IgD-negative memory B cell (primary cell): ENCODE measurements around the gene PSMD13. TPM values are rescaled to one million over a fixed set of nuclear protein-coding genes. Genes with fewer than 3 reads are reported as not detected.

Experiments used
- H3K27ac Mint-ChIP-seq, 3 donors: one replicate each; pipeline ENCODE4 v1.8.0; 2020 to 2022; ENCODE audit warnings: mild to moderate bottlenecking in 3 of 3, mixed read lengths in 3 of 3, moderate library complexity in 1 of 3
- H3K27me3 Mint-ChIP-seq: one replicate; pipeline ENCODE4 v1.8.0; 2021; ENCODE audit warnings: mixed read lengths
- H3K36me3 Mint-ChIP-seq: one replicate; pipeline ENCODE4 v1.8.0; 2020; ENCODE audit warnings: mild to moderate bottlenecking, mixed read lengths
- H3K4me1 Mint-ChIP-seq, 3 donors: one replicate each; pipeline ENCODE4 v1.8.0; 2020 to 2022; ENCODE audit warnings: mixed read lengths in 3 of 3, mild to moderate bottlenecking in 1 of 3
- H3K4me3 Mint-ChIP-seq, 4 donors: one replicate each; pipeline ENCODE4 v1.8.0; 2020 to 2022; ENCODE audit warnings: mild to moderate bottlenecking in 4 of 4, mixed read lengths in 4 of 4, moderate library complexity in 3 of 4
- H3K9me3 Mint-ChIP-seq, 3 donors: one replicate each; pipeline ENCODE4 v1.8.0; 2020 to 2021; ENCODE audit warnings: mixed read lengths in 3 of 3, mild to moderate bottlenecking in 1 of 3
- polyA plus RNA-seq: library from polyadenylated mRNA; unstranded; fragments of 300-500 nt; fragmentation: Illumina TruSeq; gene quantifications from one replicate; pipeline ENCODE4 v1.2.3, GENCODE V29; 2021

PSMD13 gene
- polyA plus RNA-seq, 1 donor from 2014 or later = 179 TPM

DNA sequence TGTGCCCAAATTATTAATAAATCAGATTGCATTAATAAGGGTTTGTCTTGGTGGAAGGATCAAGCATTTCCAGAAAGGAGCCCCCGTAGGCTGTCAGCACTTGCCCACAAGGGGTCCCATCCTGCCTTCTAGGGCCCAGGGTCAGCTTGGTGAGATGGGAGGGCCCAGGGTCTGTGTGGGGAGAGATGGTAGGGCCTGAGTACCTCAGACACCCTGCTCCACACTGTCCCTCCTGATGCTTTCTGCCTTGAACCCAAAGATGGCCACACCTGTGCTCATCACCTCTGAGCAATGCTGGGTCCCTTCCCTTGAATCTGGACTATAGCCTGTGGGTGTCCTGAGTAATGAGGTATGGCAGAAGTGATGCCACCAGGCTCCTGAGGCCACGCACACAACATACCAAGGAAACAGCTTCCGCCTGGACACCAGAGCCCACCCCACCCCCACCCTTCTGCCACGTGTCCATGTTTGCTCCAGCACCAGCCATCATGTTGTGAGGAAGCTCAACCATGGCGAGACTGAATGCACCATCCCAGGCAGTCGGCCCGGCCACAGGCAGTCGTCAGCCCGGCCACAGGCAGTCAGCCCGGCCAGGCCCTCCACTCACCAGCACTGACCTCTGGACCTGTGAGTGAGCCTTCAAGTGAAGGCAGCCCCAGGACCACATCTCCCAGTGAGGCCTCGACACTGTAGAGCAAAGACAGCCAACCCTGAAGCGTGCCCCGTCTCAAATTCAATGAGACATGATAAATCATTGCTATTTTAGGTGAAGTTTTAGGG lies 36.4 kb upstream of the PSMD13 start:
- no peak overlapping the region for H3K4me3 Mint-ChIP-seq
- peaks cover 13 to 19% (median 16%) of the 10 kb centered on the region in 3 donors for H3K4me1 Mint-ChIP-seq
- no peak overlapping the region for H3K27ac Mint-ChIP-seq
- H3K9me3 Mint-ChIP-seq = no peaks in the 10 kb centered on the region
- peaks cover 2% of the 10 kb centered on the region for H3K36me3 Mint-ChIP-seq
- H3K27me3 Mint-ChIP-seq = no peaks in the 10 kb centered on the region

DNA sequence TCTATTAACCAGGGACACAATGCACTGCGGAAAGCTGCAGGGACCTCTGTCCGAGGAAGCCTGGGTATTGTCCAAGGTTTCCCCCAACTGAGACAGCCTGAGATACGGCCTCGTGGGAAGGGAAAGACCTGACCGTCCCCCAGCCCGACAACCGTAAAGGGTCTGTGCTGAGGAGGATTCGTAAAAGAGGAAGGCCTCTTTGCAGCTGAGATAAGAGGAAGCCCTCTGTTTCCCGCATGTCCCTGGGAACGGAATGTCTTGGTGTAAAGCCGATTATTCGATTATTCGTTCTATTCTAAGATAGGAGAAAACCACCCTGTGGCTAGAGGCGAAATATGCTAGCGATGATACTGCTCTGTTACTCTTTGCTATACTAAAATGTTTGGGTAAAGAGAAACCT lies 34.8 kb upstream of the PSMD13 start:
- peak overlapping the region; percentile 26 to 72 (median 63) for H3K27ac Mint-ChIP-seq
- H3K4me1 Mint-ChIP-seq = peaks cover 13 to 27% (median 16%) of the 10 kb centered on the region in 3 donors
- no peaks in the 10 kb centered on the region for H3K27me3 Mint-ChIP-seq
- peaks cover 2% of the 10 kb centered on the region for H3K36me3 Mint-ChIP-seq
- H3K4me3 Mint-ChIP-seq = peak overlapping the region in 2 of 4 donors; percentile 3 to 60
- no peaks in the 10 kb centered on the region for H3K9me3 Mint-ChIP-seq

DNA sequence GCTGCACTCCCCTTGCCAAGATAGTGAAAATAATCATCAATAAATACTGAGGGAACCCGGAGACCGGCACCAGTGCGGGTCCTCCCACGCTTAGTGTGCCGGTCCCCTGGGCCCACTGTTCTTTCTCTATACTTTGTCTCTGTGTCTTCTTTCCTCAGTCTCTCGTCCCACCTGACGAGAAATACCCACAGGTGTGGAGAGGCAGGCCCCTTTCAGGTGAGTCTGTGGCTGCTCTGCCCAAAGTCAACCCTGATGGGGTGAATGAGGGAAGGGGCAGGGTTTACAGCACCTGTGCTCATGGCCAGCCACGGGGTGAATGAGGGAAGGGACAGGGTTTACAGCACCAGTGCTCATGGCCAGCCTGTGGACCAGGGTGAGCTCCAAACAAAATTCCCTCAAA lies 34.3 kb upstream of the PSMD13 start:
- H3K4me1 Mint-ChIP-seq = peaks cover 13 to 27% (median 20%) of the 10 kb centered on the region in 3 donors
- H3K27me3 Mint-ChIP-seq = no peaks in the 10 kb centered on the region
- peaks cover 2% of the 10 kb centered on the region for H3K36me3 Mint-ChIP-seq
- peak overlapping the region in 2 of 3 donors; percentile 63 to 72 for H3K27ac Mint-ChIP-seq
- H3K4me3 Mint-ChIP-seq = peak overlapping the region in 2 of 4 donors; percentile 3 to 60
- no peaks in the 10 kb centered on the region for H3K9me3 Mint-ChIP-seq

DNA sequence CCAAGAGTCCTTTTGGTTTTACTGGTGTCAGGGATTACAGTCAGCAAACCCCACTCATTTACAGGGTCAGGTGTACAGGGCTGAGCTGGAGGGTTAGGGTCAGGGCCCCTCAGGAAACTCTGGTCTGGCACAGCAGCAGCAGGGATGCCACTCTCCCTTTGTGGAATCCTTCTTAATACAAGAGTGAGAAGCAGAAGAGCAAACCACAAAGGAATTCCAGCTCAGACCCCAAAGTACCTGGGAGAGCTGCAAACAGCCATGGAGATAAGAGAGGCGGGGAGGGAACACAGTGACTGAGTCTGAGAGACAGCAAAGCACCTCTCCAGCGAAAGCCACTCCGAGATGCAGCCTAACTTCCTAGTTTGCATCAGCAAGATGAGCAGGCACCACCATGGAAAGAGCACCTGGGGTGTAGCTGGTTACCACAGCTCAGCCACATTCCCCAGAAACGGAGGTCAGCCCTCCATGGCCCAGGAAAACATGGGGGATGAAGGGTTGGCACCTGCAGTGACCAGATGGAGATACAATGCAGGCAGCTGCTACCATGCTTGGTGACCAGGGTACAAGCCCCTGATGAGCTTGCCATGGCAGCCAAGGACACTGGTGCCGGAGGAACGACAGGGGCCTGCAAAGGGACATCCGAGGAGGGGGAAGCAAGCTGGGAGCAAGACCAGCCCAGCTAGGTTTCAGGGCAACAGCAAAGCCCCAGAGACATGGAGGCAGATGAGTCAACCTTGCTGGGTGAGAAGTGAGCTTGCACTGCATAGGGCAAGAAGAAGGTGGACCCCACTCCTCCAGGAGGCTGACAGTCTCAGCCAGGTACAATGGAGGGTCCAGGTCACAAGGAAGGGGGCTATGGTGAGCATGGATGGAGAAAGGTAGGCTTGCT lies 33.5 kb upstream of the PSMD13 start:
- H3K27ac Mint-ChIP-seq = peak overlapping the region in 1 of 3 donors; percentile 21
- H3K36me3 Mint-ChIP-seq = peaks cover 2% of the 10 kb centered on the region
- peak overlapping the region in 2 of 4 donors; percentile 60 to 81 for H3K4me3 Mint-ChIP-seq
- H3K27me3 Mint-ChIP-seq = no peaks in the 10 kb centered on the region
- H3K4me1 Mint-ChIP-seq = peaks cover 13 to 27% (median 23%) of the 10 kb centered on the region in 3 donors
- no peaks in the 10 kb centered on the region for H3K9me3 Mint-ChIP-seq

DNA sequence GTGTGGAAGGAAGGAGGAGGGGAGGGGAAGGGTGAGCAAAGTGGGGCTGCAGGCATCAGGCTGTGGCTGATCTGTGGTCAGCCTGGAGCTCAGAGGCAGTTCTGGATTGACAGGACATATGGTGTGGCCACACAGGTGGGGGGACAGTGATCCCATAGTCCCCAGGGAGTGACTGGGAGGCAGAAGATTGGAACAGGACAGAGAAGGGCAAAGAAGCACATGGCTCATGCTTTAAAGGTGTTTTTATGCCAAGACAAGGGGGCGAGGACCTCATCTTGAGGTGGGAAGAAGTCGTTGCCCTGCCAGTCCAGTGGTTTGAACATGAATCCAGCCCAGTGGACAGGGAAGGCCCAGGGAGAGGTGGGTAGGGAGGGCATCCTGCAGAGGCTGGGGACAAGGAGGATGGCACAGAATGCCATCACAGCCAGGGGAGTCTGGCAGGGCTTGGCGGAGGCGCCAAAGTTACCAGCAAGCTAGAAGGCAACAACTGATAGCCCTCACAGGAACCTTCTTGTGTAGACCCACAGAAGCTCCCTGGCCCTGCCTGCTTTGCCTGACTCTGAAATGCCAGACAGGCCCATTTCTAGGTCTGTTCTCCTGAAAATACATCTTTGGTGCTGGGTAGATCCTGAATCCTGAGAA lies 32.7 kb upstream of the PSMD13 start:
- H3K27ac Mint-ChIP-seq = peak overlapping the region in 1 of 3 donors; percentile 21
- no peaks in the 10 kb centered on the region for H3K27me3 Mint-ChIP-seq
- H3K9me3 Mint-ChIP-seq = no peaks in the 10 kb centered on the region
- peaks cover 2% of the 10 kb centered on the region for H3K36me3 Mint-ChIP-seq
- H3K4me1 Mint-ChIP-seq = peaks cover 13 to 27% (median 23%) of the 10 kb centered on the region in 3 donors
- peak overlapping the region in 3 of 4 donors; percentile 21 to 54 (median 26) for H3K4me3 Mint-ChIP-seq

DNA sequence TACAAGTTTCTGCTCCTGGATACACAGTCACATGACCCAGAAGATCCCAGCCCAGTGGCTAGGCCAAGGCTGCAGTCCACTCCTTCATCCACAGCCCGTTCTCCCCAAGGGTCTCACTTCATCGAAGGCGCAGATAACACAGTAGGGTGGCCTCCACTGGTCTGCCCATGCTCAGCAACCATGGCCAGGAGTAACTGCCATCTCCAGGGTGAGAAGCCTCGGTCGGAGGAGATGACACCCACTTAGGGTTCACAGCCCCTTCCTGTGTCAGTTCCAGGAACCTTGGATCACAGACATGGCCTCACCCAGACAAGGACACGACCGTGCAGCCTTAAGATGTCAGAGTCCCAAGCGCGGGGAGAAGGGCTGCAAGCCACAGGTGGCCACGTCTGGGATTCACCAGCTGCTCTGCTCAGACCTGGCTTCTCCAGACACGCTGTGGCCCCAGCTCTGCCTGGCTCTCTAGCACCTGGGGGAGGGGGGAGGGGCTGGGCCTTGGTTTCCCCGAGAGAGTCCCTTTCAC lies 32.1 kb upstream of the PSMD13 start:
- H3K27ac Mint-ChIP-seq = no peak overlapping the region
- no peaks in the 10 kb centered on the region for H3K9me3 Mint-ChIP-seq
- H3K27me3 Mint-ChIP-seq = no peaks in the 10 kb centered on the region
- H3K4me3 Mint-ChIP-seq = peak overlapping the region in 2 of 4 donors; percentile 26 to 74
- H3K36me3 Mint-ChIP-seq = peaks cover 2% of the 10 kb centered on the region
- H3K4me1 Mint-ChIP-seq = peaks cover 13 to 27% (median 23%) of the 10 kb centered on the region in 3 donors

DNA sequence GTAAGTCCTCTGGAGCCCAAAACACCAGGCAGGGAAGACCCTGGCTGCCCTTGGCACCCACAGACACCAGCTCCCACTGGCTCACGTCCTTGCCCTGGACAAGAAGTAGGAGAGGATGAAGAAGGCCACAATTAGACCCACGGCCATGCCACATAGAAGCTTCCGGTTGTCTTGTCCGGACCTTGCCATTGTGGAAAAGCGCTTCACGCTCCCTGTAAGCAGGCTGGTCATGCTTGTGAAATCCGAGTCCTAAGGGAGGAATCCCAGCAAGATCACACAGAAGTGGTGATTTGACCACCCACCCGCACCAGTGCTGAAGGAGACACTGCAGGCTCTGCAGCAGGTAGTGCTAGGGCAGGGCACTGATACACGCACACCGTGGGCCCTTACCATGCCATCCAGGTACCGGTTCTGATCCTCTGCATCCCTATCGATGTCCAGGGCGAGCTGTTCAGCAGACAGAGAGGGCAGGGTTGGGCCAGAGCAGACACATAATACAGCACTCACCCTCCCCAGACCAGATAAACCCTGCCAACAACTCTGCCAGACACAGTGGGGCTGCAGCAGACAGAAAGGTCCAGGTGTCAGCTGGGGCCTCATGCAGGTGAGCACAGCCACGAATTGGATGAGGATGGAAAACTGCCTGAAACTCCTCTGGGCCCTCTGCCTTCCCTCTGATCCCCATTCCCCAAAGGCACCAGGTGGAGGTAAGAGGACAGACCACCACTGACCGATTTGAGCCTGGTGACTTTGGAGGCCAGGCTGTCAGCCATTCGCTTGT lies 31.4 kb upstream of the PSMD13 start:
- Mint-ChIP-seq H3K27ac (peak overlapping the region in 1 of 3 donors; percentile 98), H3K4me3 (peak overlapping the region; percentile 77 to 98 (median 97)), H3K36me3 (peaks cover 2% of the 10 kb centered on the region), H3K9me3 (no peaks in the 10 kb centered on the region), H3K4me1 (peaks cover 13 to 33% (median 23%) of the 10 kb centered on the region in 3 donors), H3K27me3 (no peaks in the 10 kb centered on the region)

DNA sequence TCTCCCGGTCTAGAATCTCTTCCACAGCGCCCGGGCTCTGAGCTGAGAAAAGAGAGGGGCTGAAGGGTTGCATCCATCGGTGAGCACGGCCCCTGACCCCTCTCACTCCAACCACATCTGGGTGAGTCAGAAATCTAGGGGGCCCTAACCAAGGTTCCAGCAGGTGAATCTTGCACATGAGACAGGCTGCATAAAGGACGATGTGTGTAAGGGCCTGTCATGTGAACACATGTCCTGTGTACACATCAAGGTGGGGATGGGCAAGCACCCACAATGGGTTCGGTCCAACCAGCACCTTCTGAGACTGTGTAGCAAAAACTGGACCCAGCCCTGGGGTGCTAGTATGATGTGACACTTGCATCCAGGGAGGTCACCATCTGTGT lies 30.8 kb upstream of the PSMD13 start:
- Mint-ChIP-seq H3K27me3 (no peaks in the 10 kb centered on the region), H3K4me3 (peak overlapping the region; percentile 96 to 99 (median 98)), H3K9me3 (no peaks in the 10 kb centered on the region), H3K4me1 (peaks cover 13 to 33% (median 23%) of the 10 kb centered on the region in 3 donors), H3K36me3 (peaks cover 2% of the 10 kb centered on the region), H3K27ac (peak overlapping the region in 2 of 3 donors; percentile 98)

DNA sequence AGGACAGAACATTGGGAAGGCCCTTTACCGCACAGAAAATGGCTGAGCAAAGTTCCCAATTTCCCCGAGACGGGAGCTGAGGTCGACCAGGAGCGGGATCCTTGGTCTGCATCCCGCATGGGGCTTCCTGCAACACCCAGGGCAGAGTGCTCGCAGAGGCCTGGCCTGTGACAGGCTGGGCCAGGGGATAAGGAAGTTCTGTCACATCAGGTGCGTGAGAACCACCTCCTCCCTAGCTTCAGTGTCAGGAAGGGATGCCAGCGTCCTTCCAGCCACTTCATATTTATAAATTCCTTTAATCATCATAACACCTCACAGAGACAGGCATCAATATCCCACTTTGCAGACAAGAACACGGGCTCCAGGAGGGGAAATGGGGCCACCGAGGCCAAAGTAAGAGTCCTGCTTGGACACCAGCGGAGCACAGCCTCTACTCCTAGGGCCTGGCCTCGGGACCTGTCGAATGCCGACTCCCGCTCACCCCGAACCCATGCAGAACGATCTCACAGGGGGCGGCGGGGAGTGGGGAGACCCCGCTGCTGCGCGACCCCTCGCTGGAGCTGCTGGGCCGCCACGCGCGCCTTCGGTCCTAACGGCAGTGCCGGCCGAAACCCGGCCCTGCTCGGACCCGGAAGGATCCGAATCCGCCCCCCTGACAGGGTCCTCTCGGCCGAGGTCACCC lies 30.1 kb upstream of the PSMD13 start:
- Mint-ChIP-seq H3K4me3 (peak overlapping the region; percentile 96 to 99 (median 98)), H3K36me3 (peaks cover 2% of the 10 kb centered on the region), H3K27me3 (no peaks in the 10 kb centered on the region), H3K9me3 (no peaks in the 10 kb centered on the region), H3K4me1 (peaks cover 11 to 37% (median 21%) of the 10 kb centered on the region in 3 donors), H3K27ac (peak overlapping the region; percentile 97 to 99 (median 98))

DNA sequence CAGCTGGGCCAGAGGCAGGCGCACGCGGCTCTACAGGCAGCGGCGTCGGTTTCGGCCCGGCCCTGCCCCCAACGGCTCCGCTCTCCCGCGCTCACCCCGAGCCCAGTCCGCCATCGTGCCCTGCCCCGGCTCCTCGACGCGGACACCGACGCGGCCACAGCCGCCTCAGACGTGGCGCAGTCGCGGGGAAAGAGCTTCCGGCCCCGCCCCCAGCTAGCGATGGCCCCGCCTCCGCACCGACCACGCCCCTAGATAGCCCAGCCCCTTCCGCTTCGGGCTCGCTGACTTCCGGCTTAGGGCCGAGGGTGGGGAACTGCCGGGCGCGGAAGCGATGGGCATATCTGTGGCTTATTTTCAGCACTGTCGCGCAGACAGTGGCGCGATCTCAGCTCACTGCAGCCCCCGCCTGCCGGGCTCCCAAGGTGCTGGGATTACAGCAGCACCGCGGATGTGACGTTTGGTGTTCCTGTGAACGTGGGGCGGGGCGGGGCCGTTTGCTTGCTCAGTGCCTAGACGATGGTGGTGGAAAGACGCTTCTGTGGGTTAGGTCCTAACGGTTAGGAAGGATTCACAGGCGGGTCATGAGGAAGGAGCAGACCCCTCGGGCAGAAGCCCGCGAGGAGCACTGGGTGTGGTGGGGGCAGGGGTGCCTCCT lies 29.4 kb upstream of the PSMD13 start, which contains the start of the genes BET1L and RIC8A:
Gene BET1L, minus strand, starts transcription at position 192 of the 655 bp plus-strand sequence. Its CDS starts 78 bp downstream, at position 114.
Gene RIC8A, plus strand, starts transcription at position 501 of the 655 bp plus-strand sequence. CDS start 1,147 bp downstream, outside the sequence.
- peak within 1 kb of the TSS; percentile 97 to 99 (median 98) for H3K27ac Mint-ChIP-seq
- peaks cover 2% of the 10 kb centered on the region for H3K36me3 Mint-ChIP-seq
- no peaks in the 10 kb centered on the region for H3K9me3 Mint-ChIP-seq
- H3K4me1 Mint-ChIP-seq = peaks cover 6 to 35% (median 14%) of the 10 kb centered on the region in 3 donors
- peak within 1 kb of the TSS; percentile 96 to 99 (median 98) for H3K4me3 Mint-ChIP-seq
- no peaks in the 10 kb centered on the region for H3K27me3 Mint-ChIP-seq

DNA sequence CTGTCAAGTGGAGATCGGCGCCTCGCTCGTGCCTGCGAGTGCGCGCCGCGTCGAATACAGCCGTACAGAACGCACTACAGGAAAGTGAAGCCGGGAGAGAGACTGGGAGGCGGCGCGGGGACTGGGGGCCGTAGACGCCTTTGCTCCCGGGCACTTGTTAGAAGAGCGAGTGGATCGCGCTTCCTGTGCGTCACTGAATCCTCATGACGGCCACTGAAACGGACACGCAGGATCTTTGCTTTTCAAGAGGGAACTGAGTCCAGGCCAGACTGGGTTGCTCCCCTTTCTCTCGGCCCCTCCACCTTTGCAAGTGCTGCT lies 29.0 kb upstream of the PSMD13 start:
- H3K27me3 Mint-ChIP-seq = no peaks in the 10 kb centered on the region
- H3K4me3 Mint-ChIP-seq = peak overlapping the region; percentile 96 to 99 (median 98)
- H3K4me1 Mint-ChIP-seq = peaks cover 4 to 33% (median 9%) of the 10 kb centered on the region in 3 donors
- H3K27ac Mint-ChIP-seq = peak overlapping the region; percentile 97 to 99 (median 98)
- peaks cover 2% of the 10 kb centered on the region for H3K36me3 Mint-ChIP-seq
- no peaks in the 10 kb centered on the region for H3K9me3 Mint-ChIP-seq

DNA sequence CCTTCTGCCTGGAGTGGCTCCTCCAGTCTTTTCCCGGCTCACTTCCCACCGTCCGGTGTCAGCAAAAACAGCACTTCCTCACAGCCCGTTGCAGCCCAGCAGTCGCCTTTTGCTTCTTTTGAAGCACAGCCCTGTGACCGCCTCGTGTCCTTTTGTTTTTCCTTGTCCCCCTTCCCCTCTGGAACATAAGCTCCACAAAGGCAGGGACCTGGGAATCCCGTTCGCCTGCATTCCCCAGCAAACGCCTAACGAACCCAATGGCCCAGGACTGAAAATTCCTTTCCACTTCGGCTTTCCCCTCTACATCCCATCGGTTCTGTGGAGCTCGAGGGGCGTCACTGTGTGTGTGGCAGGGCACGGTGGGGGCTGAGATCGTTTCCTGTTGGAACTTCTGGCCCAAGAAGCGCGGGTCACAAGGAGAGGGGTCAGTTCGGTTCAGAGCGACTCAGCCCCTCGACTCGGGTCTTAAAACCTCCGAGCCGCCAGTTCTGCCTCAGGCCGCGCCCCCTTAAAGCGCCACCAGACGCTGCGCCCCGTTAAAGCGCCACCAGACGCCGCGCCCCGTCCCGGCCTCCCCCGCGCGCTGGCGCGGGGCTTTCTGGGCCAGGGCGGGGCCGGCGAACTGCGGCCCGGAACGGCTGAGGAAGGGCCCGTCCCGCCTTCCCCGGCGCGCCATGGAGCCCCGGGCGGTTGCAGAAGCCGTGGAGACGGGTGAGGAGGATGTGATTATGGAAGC lies 28.4 kb upstream of the PSMD13 start:
- no peaks in the 10 kb centered on the region for H3K9me3 Mint-ChIP-seq
- peak overlapping the region; percentile 97 to 99 (median 98) for H3K27ac Mint-ChIP-seq
- no peaks in the 10 kb centered on the region for H3K27me3 Mint-ChIP-seq
- H3K4me3 Mint-ChIP-seq = peak overlapping the region; percentile 96 to 99 (median 98)
- H3K36me3 Mint-ChIP-seq = peaks cover 2% of the 10 kb centered on the region
- H3K4me1 Mint-ChIP-seq = peaks cover 4 to 29% (median 7%) of the 10 kb centered on the region in 3 donors
